Activated naive CD8-positive, alpha-beta T cell (primary cell): ENCODE results near the gene LRRTM4.

Experiments used
- H3K27ac Mint-ChIP-seq: one replicate; pipeline ENCODE4 v1.8.0; 2021; ENCODE audit warnings: mixed read lengths
- H3K27me3 Mint-ChIP-seq: one replicate; pipeline ENCODE4 v1.8.0; 2021; ENCODE audit warnings: mixed read lengths
- H3K36me3 Mint-ChIP-seq: one replicate; pipeline ENCODE4 v1.8.0; 2021; ENCODE audit warnings: mixed read lengths
- H3K4me1 Mint-ChIP-seq: one replicate; pipeline ENCODE4 v1.8.0; 2021; ENCODE audit warnings: low read depth, mixed read lengths
- H3K4me3 Mint-ChIP-seq: one replicate; pipeline ENCODE4 v1.8.0; 2021; ENCODE audit warnings: mild to moderate bottlenecking, mixed read lengths
- H3K9me3 Mint-ChIP-seq: one replicate; pipeline ENCODE4 v1.8.0; 2021; ENCODE audit warnings: low read depth, mixed read lengths

Gene LRRTM4

GRCh38 chr2:77521931-77522470, at the start of gene LRRTM4:
Gene LRRTM4 (minus strand): TSS chr2:77522376.
- Mint-ChIP-seq H3K36me3 (no peaks in the 10 kb centered on the region), H3K27ac (no peak within 1 kb of the TSS), H3K27me3 (no peaks in the 10 kb centered on the region), H3K4me1 (no peaks in the 10 kb centered on the region), H3K9me3 (no peaks in the 10 kb centered on the region), H3K4me3 (no peak within 1 kb of the TSS)

- H3K4me3 Mint-ChIP-seq: no peak overlapping the region
- no peaks in the 10 kb centered on the region for H3K36me3 Mint-ChIP-seq
- no peaks in the 10 kb centered on the region for H3K27me3 Mint-ChIP-seq
- peaks cover 18% of the 10 kb centered on the region for H3K9me3 Mint-ChIP-seq
- H3K4me1 Mint-ChIP-seq: no peaks in the 10 kb centered on the region
- no peak overlapping the region for H3K27ac Mint-ChIP-seq
These were observed 49.4 kb upstream of the LRRTM4 start for GRCh38 chr2:77571545-77571944.

- no peak overlapping the region for H3K27ac Mint-ChIP-seq
- H3K9me3 Mint-ChIP-seq: peaks cover 13% of the 10 kb centered on the region
These were observed 45.5 kb upstream of the LRRTM4 start for GRCh38 chr2:77567723-77568122.

GRCh38 chr2:77566582-77566981, 44.4 kb upstream of the LRRTM4 start:
- no peaks in the 10 kb centered on the region for H3K27me3 Mint-ChIP-seq
- H3K4me3 Mint-ChIP-seq: no peak overlapping the region
- H3K27ac Mint-ChIP-seq: no peak overlapping the region
- H3K4me1 Mint-ChIP-seq: no peaks in the 10 kb centered on the region
- peaks cover 8% of the 10 kb centered on the region for H3K9me3 Mint-ChIP-seq
- H3K36me3 Mint-ChIP-seq: no peaks in the 10 kb centered on the region

More at GRCh38 chr2:77567723-77568122, 45.5 kb upstream of the LRRTM4 start:
- Mint-ChIP-seq H3K4me1 (no peaks in the 10 kb centered on the region), H3K36me3 (no peaks in the 10 kb centered on the region), H3K27me3 (no peaks in the 10 kb centered on the region), H3K4me3 (no peak overlapping the region)

- Mint-ChIP-seq H3K4me1 (no peaks in the 10 kb centered on the region), H3K27me3 (no peaks in the 10 kb centered on the region), H3K9me3 (peaks cover 8% of the 10 kb centered on the region), H3K36me3 (no peaks in the 10 kb centered on the region), H3K4me3 (no peak overlapping the region), H3K27ac (no peak overlapping the region)
These were observed 44.0 kb upstream of the LRRTM4 start for GRCh38 chr2:77566131-77566530.

- no peaks in the 10 kb centered on the region for H3K4me1 Mint-ChIP-seq
- H3K27me3 Mint-ChIP-seq: no peaks in the 10 kb centered on the region
- H3K27ac Mint-ChIP-seq: no peak overlapping the region
- H3K4me3 Mint-ChIP-seq: no peak overlapping the region
- H3K36me3 Mint-ChIP-seq: no peaks in the 10 kb centered on the region
- H3K9me3 Mint-ChIP-seq: peaks cover 9% of the 10 kb centered on the region
These were observed 30.8 kb upstream of the LRRTM4 start for GRCh38 chr2:77552956-77553355.

GRCh38 chr2:77538031-77538430, 15.9 kb upstream of the LRRTM4 start:
- Mint-ChIP-seq H3K36me3 (no peaks in the 10 kb centered on the region), H3K27me3 (no peaks in the 10 kb centered on the region), H3K27ac (no peak overlapping the region), H3K4me1 (no peaks in the 10 kb centered on the region), H3K9me3 (peaks cover 11% of the 10 kb centered on the region), H3K4me3 (no peak overlapping the region)

GRCh38 chr2:77522888-77523287, 712 bp upstream of the LRRTM4 start:
- Mint-ChIP-seq H3K27ac (no peak overlapping the region), H3K27me3 (no peaks in the 10 kb centered on the region), H3K9me3 (no peaks in the 10 kb centered on the region), H3K4me3 (no peak overlapping the region), H3K36me3 (no peaks in the 10 kb centered on the region), H3K4me1 (no peaks in the 10 kb centered on the region)

GRCh38 chr2:77521548-77521891, 656 bp downstream of the LRRTM4 start:
- H3K27ac Mint-ChIP-seq: no peak overlapping the region
- no peaks in the 10 kb centered on the region for H3K36me3 Mint-ChIP-seq
- no peaks in the 10 kb centered on the region for H3K4me1 Mint-ChIP-seq
- H3K27me3 Mint-ChIP-seq: no peaks in the 10 kb centered on the region
- no peak overlapping the region for H3K4me3 Mint-ChIP-seq
- no peaks in the 10 kb centered on the region for H3K9me3 Mint-ChIP-seq

- no peak overlapping the region for H3K4me3 Mint-ChIP-seq
- no peak overlapping the region for H3K27ac Mint-ChIP-seq
- no peaks in the 10 kb centered on the region for H3K9me3 Mint-ChIP-seq
- H3K36me3 Mint-ChIP-seq: no peaks in the 10 kb centered on the region
- no peaks in the 10 kb centered on the region for H3K27me3 Mint-ChIP-seq
- no peaks in the 10 kb centered on the region for H3K4me1 Mint-ChIP-seq
These were observed 1.3 kb downstream of the LRRTM4 start for GRCh38 chr2:77520641-77521547.

- Mint-ChIP-seq H3K27ac (no peak overlapping the region), H3K9me3 (no peaks in the 10 kb centered on the region), H3K36me3 (no peaks in the 10 kb centered on the region), H3K4me1 (no peaks in the 10 kb centered on the region), H3K27me3 (no peaks in the 10 kb centered on the region), H3K4me3 (no peak overlapping the region)
These were observed 2.2 kb downstream of the LRRTM4 start for GRCh38 chr2:77519888-77520506.

GRCh38 chr2:77519164-77519887, 2.9 kb downstream of the LRRTM4 start:
- no peaks in the 10 kb centered on the region for H3K36me3 Mint-ChIP-seq
- no peak overlapping the region for H3K27ac Mint-ChIP-seq
- H3K4me3 Mint-ChIP-seq: no peak overlapping the region
- H3K4me1 Mint-ChIP-seq: no peaks in the 10 kb centered on the region
- no peaks in the 10 kb centered on the region for H3K9me3 Mint-ChIP-seq
- no peaks in the 10 kb centered on the region for H3K27me3 Mint-ChIP-seq

- Mint-ChIP-seq H3K27ac (no peak overlapping the region), H3K4me1 (no peaks in the 10 kb centered on the region), H3K27me3 (no peaks in the 10 kb centered on the region), H3K4me3 (no peak overlapping the region), H3K9me3 (no peaks in the 10 kb centered on the region), H3K36me3 (no peaks in the 10 kb centered on the region)
These were observed 3.9 kb downstream of the LRRTM4 start for GRCh38 chr2:77518311-77518710.

- no peaks in the 10 kb centered on the region for H3K4me1 Mint-ChIP-seq
- no peak overlapping the region for H3K4me3 Mint-ChIP-seq
- no peaks in the 10 kb centered on the region for H3K36me3 Mint-ChIP-seq
- H3K27me3 Mint-ChIP-seq: no peaks in the 10 kb centered on the region
- peaks cover 3% of the 10 kb centered on the region for H3K9me3 Mint-ChIP-seq
- no peak overlapping the region for H3K27ac Mint-ChIP-seq
These were observed 9.0 kb downstream of the LRRTM4 start for GRCh38 chr2:77513191-77513590.

GRCh38 chr2:77512507-77512906, 9.7 kb downstream of the LRRTM4 start:
- Mint-ChIP-seq H3K27me3 (no peaks in the 10 kb centered on the region), H3K27ac (no peak overlapping the region), H3K9me3 (peaks cover 3% of the 10 kb centered on the region), H3K4me3 (no peak overlapping the region), H3K36me3 (no peaks in the 10 kb centered on the region), H3K4me1 (no peaks in the 10 kb centered on the region)
